Endothelial cell of umbilical vein (primary cell): ENCODE data around the gene CDKN2D. TPM values are rescaled to one million over a fixed set of nuclear protein-coding genes. Genes with fewer than 3 reads are reported as not detected.

Source experiments
- BruUV-seq: library from RNA; stranded (reverse); fragments of 400-500 nt; replicated peaks from 2 replicates; lab custom pipeline; 2021; lab: Mats Ljungman, UMichigan
- CTCF ChIA-PET: fragments of 300-600, 350-600 bp; sonication (Branson Sonifier 250); formaldehyde crosslinking; loops from one replicate; lab custom pipeline; 2021; ENCODE audit warnings: antibody characterized with exemption, inconsistent platforms; lab: Charles Lee
- POLR2A ChIA-PET: fragments of 300-600, 350-600 bp; sonication (Branson Sonifier 250); formaldehyde crosslinking; loops from one replicate; lab custom pipeline; 2021; ENCODE audit warnings: antibody characterized with exemption, inconsistent platforms; lab: Charles Lee
- DNase-seq: peaks from one replicate; pipeline ENCODE4 v3.0.0-alpha.2; 2011; ENCODE audit warnings: low read depth, low spot score
- FAIRE-seq: peaks from 2 replicates; lab custom pipeline; 2011; peaks lifted over from hg19 to GRCh38; lab: Jason Lieb, UNC
- H2AFZ ChIP-seq: 2 replicates; pipeline ENCODE4 v1.6.0; 2012; ENCODE audit warnings: low read depth, low read length, control low read depth, inconsistent platforms
- H3K27ac ChIP-seq: 2 replicates; pipeline ENCODE4 v1.5.1; 2011; ENCODE audit warnings: low read depth, mild to moderate bottlenecking, control low read depth, low read length, moderate library complexity; ENCODE audit not compliant: insufficient read depth
- H3K27me3 ChIP-seq, 2 experiments: 2 replicates each; pipeline versions ENCODE4 v1.6.0 to v1.6.1; 2011; ENCODE audit warnings: low read length in 2 of 2, mixed read lengths in 1 of 2; ENCODE audit not compliant: control insufficient read depth in 2 of 2, insufficient read depth in 2 of 2
- H3K36me3 ChIP-seq, 2 experiments: 2 replicates in 1 of 2; 3 replicates in 1 of 2; pipeline ENCODE4 v1.5.1; 2011; ENCODE audit warnings: low read length in 2 of 2, mild to moderate bottlenecking in 1 of 2, moderate library complexity in 1 of 2; ENCODE audit not compliant: control insufficient read depth in 2 of 2, insufficient read depth in 2 of 2; ENCODE audit errors: extremely low read depth in 1 of 2
- H3K4me1 ChIP-seq: 3 replicates; pipeline ENCODE4 v1.5.1; 2011; ENCODE audit warnings: mild to moderate bottlenecking, low read length; ENCODE audit not compliant: control insufficient read depth, insufficient read depth; ENCODE audit errors: extremely low read depth
- H3K4me2 ChIP-seq: 2 replicates; pipeline ENCODE4 v1.6.1; 2011; ENCODE audit warnings: low read length, control low read depth, mixed read lengths; ENCODE audit not compliant: insufficient read depth
- H3K4me3 ChIP-seq, 3 experiments: fragments of 200-600 bp in 1 of 3; sonication (generic), shearing (Covaris generic) in 1 of 3; replicated peaks in 1 of 3; 2 replicates each; pipeline ENCODE4 v1.5.1; 2011 to 2016; ENCODE audit warnings: control low read depth in 3 of 3, low read length in 3 of 3, mild to moderate bottlenecking in 2 of 3, inconsistent platforms in 1 of 3, low read depth in 1 of 3, moderate library complexity in 1 of 3; ENCODE audit not compliant: insufficient read depth in 1 of 3
- H3K79me2 ChIP-seq: 2 replicates; pipeline ENCODE4 v1.6.0; 2012; ENCODE audit warnings: low read length, inconsistent platforms; ENCODE audit not compliant: control insufficient read depth, insufficient read depth
- H3K9ac ChIP-seq: replicated peaks from 2 replicates; pipeline ENCODE3; 2011; ENCODE audit warnings: low read length, control low read depth; ENCODE audit not compliant: insufficient read depth; ENCODE audit errors: extremely low read depth
- H3K9me1 ChIP-seq: replicated peaks from 3 replicates; pipeline ENCODE4 v1.6.0; 2011; ENCODE audit warnings: mild to moderate bottlenecking, low read length; ENCODE audit not compliant: control insufficient read depth, insufficient read depth; ENCODE audit errors: extremely low read depth
- H3K9me3 ChIP-seq: replicated peaks from 2 replicates; pipeline ENCODE4 v1.5.1; 2012; ENCODE audit warnings: low read length, inconsistent platforms; ENCODE audit not compliant: control insufficient read depth, insufficient read depth
- H4K20me1 ChIP-seq: replicated peaks from 2 replicates; pipeline ENCODE3; 2011; ENCODE audit warnings: mild to moderate bottlenecking, low read length; ENCODE audit not compliant: control insufficient read depth, insufficient read depth; ENCODE audit errors: extremely low read depth
- CTCF ChIP-seq, 2 donors: IDR thresholded peaks; 1 replicate in 1 of 2; 2 replicates in 1 of 2; pipeline ENCODE4 v1.5.1; 2011; ENCODE audit warnings: low read length in 2 of 2, mild to moderate bottlenecking in 2 of 2, moderate library complexity in 2 of 2, control low read depth in 1 of 2, inconsistent platforms in 1 of 2, low read depth in 1 of 2; ENCODE audit not compliant: insufficient read depth in 1 of 2; ENCODE audit errors: extremely low read depth in 1 of 2
- EZH2 ChIP-seq: IDR thresholded peaks from 2 replicates; pipeline ENCODE4 v1.6.1; 2012; ENCODE audit warnings: borderline replicate concordance, low read depth, mild to moderate bottlenecking, moderate library complexity, low read length, inconsistent platforms; ENCODE audit not compliant: severe bottlenecking
- FOS ChIP-seq: IDR thresholded peaks from 2 replicates; pipeline ENCODE4 v1.6.1; 2011; ENCODE audit warnings: mild to moderate bottlenecking, low read length, moderate library complexity, borderline replicate concordance; ENCODE audit not compliant: insufficient read depth
- GATA2 ChIP-seq: IDR thresholded peaks from 2 replicates; pipeline ENCODE4 v1.7.0; 2011; ENCODE audit warnings: low read depth, mild to moderate bottlenecking, moderate library complexity, mixed read lengths, low read length; ENCODE audit not compliant: insufficient read length, insufficient read depth
- JUN ChIP-seq: IDR thresholded peaks from 2 replicates; pipeline ENCODE4 v1.6.1; 2011; ENCODE audit warnings: borderline replicate concordance, low read depth; ENCODE audit not compliant: insufficient read length, insufficient read depth
- MAX ChIP-seq: IDR thresholded peaks from 2 replicates; pipeline ENCODE4 v1.6.1; 2011; ENCODE audit not compliant: insufficient read depth, insufficient read length
- MYC ChIP-seq: IDR thresholded peaks from one replicate; pipeline ENCODE4 v1.6.1; 2011; ENCODE audit warnings: mild to moderate bottlenecking, low read depth, low read length
- POLR2A ChIP-seq: IDR thresholded peaks from 2 replicates; pipeline ENCODE4 v1.6.1; 2012; ENCODE audit warnings: low read depth, mild to moderate bottlenecking, control low read depth, low read length
- POLR2AphosphoS5 ChIP-seq: IDR thresholded peaks from 2 replicates; pipeline ENCODE4 v1.6.1; 2012; ENCODE audit warnings: low read depth, mild to moderate bottlenecking, control low read depth, low read length, moderate library complexity; ENCODE audit not compliant: insufficient read depth
- dilution Hi-C: fragments of 300-500 bp; cut with MboI; formaldehyde crosslinking; loops from one replicate; pipeline ENCODE4 v1.15.0; 2019; ENCODE audit warnings: low sequenced_read_pairs; ENCODE audit not compliant: extremely low pct_ligation_motif_present
- intact Hi-C: fragments of 100-400 bp; cut with micrococcal nuclease; formaldehyde crosslinking; loops from one replicate; pipeline ENCODE4 v1.10.0; 2022
- polyA plus RNA-seq, 4 experiments: library from polyadenylated mRNA; depleted of rRNA in 3 of 4; stranded (reverse) in 3 of 4; unstranded in 1 of 4; fragments of >200 nt; gene quantifications; 2 replicates each; pipeline versions ENCODE4 v1.2.1 to v1.2.3, GENCODE V29; 2011 to 2012; ENCODE audit warnings: missing spikeins in 1 of 4
- total RNA-seq: library from RNA; stranded (reverse); gene quantifications from 2 replicates; pipeline ENCODE4 v1.2.3, GENCODE V29; 2021

The CDKN2D gene
- total and polyA plus RNA-seq, 2 donors (not counting 3 experiments of a cell fraction or from before 2014, with no cell fraction given), result 5.9 to 9.8 TPM

DNA sequence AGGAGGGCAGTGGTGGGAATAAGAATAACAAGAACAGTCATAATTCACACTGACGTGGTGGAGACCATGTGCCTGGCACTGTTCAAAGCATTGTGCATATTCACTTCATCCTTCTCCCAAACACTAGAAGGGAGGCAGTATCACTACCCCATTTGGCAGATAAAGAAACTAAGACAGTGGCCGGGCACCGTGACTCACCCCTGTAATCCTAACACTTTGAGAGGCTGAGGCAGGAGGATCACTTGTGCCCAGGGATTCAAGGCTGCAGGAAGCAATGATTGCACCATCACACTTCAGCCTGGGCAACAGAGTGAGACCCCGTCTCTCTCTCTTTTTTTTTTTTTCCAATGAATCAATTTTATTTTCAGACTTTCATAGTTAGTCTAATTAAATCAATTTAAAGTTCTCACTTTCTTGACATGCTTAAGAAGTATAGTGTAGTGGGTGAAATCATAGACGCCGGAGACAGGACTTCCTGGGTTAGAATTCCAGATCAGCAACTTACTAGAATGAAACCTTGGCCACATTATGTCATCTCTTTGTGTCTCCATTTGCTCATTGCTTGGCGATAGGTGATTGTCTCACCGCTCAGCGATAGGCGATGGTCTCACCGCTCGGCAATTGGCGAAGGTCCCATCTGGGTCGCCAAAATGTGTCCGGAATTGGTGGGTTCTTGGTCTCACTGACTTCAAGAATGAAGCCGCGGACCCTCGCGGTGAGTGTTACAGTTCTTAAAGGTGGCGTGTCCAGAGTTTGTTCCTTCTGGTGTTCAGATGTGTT is 30.4 kb downstream of the CDKN2D start:
- DNase-seq, result no peak
- Histone ChIP-seq H3K4me1 (peaks cover 3% of the 10 kb centered on the region), H3K9me3 (no peaks in the 10 kb centered on the region), H3K4me3 (no peak overlapping the region), H3K36me3 (no peaks in the 10 kb centered on the region), H3K4me2 (no peak overlapping the region), H3K9ac (no peak overlapping the region), H3K79me2 (no peaks in the 10 kb centered on the region), H3K27me3 (peaks cover 0 to 2% of the 10 kb centered on the region in 2 experiments), H3K9me1 (no peaks in the 10 kb centered on the region), H3K27ac (no peak overlapping the region), H4K20me1 (no peaks in the 10 kb centered on the region), H2AFZ (no peak overlapping the region)
- intact Hi-C loops, result no loop called here
- no TSS peak for BruUV-seq
- no peak for TF ChIP-seq POLR2A
- TF ChIP-seq MAX, result no peak
- TF ChIP-seq JUN, result no peak
- no peak for TF ChIP-seq GATA2
- TF ChIP-seq FOS, result no peak
- TF ChIP-seq CTCF (IDR thresholded peaks at IDR 0.05; ENCODE audit: extremely low read depth in 1 of 2, insufficient read depth in 1 of 2, low read depth in 1 of 2, low read length in 2 of 2), result no peak
- TF ChIP-seq EZH2, result no peak
- TF ChIP-seq POLR2AphosphoS5, result no peak
- no peak for TF ChIP-seq MYC
- ChIA-PET POLR2A (no interaction called here), CTCF (interaction anchor here (0.7 to 1.3 kb wide), 5 partner anchors 11 to 161 kb away, joined by 3 to 9 read pairs (median 4); no protein-coding TSS in a partner anchor)
- dilution Hi-C loops, result no loop called here
- no peak for FAIRE-seq
